Hypothalamus (tissue), 51 donors: ENCODE results near the gene RGMA.
"Not testable (repeated sequence)": the region's sequence is repeated elsewhere in the genome, so short reads cannot be mapped to it uniquely, and the experiment has no call there.

Source experiments
- DNase-seq, 51 donors: peaks; one replicate each; lab custom pipeline; 2025; lab: John Stamatoyannopoulos, UW

Gene RGMA

DNA sequence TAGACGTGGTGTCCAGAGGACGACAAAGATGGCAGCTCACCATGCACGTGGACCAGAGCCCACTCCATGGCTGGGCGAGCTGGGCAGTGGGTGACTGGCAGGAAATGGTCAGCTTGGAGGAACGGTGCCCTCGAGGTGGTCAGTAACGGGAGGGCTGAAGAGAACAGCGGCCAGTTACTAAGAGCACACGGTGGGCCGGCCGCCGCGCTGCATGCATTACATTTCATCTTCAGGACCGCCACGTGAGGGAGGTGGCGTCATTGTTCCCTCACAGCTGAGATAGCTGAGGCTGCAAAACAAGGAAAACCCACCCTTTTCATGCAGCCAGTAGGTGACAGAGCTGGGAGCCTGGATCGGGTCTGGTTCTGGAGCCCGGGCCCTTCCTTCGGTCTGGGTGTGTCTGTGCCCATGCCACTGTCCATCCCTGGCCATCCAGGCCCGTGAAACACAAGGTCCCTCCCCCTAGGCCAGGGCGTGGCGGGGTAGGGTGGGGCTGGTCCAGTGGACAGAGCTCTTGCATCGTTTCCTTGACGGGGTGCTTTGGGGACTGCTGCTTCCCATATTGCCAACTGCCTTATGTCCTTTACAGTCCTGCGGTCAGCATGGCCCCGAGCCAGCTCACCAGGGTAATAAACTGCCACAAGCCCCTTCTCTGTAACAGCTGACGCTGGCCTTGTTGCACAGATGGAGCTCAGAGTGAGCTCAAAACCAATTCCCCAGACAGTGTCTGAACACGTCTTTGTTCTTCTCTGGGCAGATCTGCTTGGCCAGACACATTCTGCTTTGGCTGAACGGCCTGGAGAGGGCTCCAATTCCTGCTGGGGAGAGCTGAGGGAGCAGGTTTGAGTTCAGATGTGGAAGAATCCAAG, 51.8 kb downstream of the RGMA start:
- peak in 36 of 51 donors; percentile 17 to 78 (median 52) for DNase-seq

GRCh38 chr15:93035953-93036810, 52.8 kb downstream of the RGMA start:
- DNase-seq: peak in 1 of 51 donors; percentile 26

DNA sequence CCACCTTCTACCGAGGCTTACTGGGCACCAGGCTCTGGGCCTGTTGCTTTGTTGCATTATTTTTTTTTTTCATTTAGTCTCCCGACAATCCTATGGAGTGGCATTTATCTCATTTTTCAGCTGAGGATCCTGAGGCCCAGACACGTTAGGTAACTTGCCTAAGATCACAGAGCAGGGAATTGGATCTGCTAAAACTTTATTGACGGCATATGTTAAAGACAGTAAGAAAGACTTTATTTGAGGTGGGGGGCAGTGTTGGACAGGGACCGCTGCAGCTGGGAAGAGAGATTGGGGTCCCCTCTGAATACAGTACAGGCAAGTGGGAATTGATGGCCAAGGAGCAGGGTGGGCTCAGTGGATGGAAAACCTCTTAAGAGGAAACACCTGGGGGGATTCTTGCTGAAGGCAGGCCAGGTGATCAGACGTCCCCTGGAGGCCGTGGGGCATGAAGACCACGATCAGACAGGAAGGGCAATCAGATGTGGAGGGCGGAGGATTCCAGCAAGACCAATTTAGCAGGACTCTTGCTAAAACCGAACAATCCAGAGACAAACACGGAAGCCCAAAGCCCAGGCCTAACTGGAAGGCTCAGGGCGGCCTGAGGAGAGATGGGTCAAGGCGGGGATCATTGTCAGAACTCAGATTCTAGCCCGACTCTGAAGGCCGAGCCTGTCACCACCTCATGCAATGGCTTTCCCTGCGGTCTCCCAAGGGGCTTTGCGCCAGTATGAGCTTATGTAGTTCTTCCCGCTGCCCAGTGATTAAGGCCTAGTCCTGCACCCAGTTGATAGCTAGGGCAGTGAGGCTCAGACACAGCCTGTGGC, 53.7 kb downstream of the RGMA start:
- no peak for DNase-seq

GRCh38 chr15:93034512-93034911, 54.5 kb downstream of the RGMA start:
- no peak for DNase-seq

DNA sequence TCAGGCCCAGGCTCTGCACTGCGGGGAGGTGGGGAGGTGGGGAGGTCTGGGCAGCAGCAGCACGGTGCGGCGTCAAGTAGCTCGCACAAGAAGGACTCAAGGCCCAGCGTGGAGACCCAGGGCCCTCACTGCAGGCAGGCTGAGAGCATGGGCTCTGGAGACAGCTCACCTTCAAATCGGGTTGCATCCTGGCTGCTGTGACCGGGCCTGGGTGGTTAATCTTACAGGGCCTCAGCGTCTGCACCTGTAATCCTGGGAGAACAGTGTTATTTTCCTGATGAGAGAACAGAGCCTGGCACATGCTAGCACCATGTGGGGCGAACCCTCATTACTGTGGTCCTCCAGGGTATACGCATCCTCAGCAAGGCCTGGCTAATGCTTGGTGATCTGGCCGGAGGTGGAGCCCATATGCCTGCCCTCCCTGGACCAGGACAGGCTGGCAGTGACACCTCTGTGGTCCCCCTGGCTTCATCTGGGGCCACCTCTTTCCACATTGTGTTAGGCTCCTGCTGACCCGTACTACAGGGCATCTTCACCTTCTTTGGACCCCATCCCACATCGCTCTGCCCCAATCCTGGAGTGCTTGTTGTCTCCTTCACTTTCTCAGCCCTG, 55.5 kb downstream of the RGMA start:
- no peak for DNase-seq

DNA sequence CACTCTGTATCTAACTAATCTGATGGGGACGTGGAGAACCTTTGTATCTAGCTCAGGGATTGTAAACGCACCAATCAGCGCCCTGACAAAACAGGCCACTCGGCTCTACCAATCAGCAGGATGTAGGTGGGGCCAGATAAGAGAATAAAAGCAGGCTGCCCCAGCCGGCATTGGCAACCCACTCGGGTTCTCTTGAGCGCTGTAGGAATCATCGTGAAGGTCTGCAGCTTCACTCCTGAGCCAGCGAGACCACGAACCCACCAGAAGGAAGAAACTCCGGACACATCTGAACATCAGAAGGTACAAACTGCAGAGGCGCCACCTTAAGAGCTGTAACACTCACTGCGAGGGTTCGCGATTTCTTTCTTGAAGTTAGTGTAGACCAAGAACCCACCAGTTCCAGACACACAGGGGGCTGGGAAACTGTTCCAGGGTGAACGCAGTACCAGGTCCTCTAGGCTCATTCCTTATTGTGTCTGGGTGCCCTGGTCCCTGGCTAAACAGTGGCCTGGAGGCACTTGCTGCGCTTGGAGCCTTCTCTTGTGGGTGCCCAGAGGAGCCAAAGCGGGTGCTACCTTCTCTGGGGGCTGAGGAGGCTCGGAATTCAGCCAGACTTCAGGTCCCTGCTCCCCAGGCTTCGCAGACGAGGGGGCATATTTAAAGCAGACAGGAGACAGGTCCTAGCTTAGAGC, 56.4 kb downstream of the RGMA start:
- DNase-seq: not testable (repeated sequence)

DNA sequence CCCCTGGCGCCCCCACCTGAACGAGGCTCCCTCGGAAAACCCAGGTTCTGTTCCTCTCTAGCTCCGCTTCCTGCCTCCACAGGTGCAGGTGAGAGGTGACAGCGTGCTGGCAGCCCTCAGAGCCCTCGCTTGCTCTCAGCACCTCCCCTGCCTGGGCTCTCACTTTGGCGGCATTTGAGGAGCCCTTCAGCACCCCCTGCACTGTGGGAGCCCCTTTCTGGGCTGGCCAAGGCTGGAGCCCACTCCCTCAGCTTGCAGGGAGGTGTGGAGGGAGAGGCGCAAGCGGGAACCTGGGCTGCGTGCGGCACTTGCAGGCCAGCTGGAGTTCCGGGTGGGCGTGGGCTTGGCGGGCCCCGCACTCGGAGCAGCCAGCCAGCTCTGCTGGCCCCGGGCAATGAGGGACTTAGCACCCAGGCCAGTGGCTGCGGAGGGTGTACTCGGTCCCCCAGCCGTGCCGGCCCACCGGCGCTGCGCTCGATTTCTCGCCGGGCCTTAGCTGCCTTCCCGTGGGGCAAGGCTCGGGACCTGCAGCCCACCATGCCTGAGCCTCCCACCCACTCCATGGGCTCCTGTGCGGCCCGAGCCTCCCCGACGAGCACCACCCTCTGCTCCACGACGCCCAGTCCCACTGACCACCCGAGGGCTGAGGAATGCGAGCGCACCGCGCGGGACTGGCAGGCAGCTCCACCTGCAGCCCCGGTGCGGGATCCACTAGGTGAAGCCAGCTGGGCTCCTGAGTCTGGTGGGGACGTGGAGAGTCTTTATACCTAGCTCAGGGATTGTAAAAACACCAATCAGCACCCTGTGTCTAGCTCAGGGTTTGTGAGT, 57.2 kb downstream of the RGMA start:
- DNase-seq: not testable (repeated sequence)

DNA sequence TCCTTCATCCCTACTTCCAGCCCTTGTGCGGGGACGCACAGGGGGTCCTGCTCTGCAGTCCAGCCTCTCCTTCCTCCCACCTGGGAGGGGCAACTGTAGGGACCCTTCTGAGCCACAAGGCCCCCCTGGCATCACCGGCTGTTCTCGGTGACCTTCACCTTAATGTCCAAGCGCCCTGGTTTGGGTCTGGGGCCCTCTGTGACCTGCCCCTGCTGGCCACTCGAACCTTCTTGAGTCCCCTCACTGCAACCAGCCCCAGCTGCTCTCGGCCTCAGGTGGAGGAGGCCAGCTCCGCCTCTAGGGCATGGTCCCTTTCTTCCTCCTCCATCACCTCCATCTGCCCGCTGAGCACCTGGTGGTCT, 57.9 kb downstream of the RGMA start:
- no peak for DNase-seq

DNA sequence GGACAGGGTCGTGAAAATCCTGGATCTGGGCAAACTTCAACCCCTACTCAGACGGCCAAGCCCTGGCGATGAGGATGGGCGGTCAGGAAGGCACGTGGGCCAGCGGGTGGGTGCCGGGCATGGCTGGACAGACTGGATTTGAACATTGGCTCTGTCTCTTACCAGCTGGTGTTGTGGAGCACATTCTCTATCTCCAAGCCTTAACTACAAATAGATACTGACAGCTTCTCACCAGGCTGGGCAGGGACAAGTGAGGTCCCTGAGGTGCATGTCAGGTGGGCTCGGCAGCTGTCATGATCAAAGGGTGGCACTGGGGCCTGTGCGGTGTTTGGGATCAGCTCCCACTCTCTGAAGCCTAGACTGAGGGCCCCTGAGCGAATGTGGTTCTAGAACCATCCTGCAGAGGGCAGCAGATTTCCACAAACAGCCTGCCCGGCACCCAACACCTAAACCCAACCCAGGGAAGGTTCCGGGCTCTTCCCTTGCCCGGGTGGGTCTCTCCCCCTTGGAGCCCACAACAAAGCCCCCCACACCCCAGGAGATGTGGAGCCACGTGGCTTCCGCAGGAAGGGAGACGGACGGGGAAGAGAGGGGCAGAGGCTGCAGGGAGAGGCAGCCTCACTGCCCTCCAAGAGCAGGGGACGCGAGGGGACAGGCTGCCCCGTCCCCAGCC, 58.4 kb downstream of the RGMA start:
- DNase-seq: peak in 46 of 51 donors; percentile 16 to 83 (median 54)

DNA sequence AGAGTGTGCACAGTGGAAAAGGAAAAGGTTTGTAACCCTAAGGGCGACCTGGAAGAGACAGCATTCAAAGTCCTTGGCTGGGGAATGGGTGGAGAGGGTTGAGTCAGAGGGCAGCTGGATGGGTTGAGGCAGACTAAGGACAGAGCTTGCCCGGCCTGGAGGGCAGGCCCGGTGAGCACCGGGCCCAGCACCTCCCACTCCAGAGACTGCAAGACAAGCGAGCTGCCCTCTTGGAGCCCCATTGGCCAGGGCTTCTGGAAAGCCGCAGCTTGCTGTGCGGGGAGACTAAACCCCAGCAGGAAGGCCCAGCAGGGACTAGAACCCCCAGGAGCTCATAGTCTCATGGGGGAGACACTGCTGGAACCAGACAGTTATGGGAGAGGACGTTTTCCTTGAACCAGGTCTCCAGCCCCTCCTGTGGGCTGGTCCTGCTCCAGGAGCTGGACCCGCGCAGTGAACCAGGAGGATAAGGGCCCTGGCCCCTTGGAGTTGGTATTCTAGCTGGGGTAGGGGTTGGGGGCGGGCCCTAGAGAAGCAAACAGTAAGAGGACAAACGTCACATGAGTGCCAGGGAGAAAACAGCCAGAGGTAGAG, 59.1 kb downstream of the RGMA start:
- peak in 1 of 51 donors; percentile 31 for DNase-seq

- no peak for DNase-seq
Observed at GRCh38 chr15:93029214-93029835, 59.7 kb downstream of the RGMA start.

GRCh38 chr15:93028632-93029213, 60.3 kb downstream of the RGMA start:
- DNase-seq: peak in 41 of 51 donors; percentile 22 to 92 (median 72)

DNA sequence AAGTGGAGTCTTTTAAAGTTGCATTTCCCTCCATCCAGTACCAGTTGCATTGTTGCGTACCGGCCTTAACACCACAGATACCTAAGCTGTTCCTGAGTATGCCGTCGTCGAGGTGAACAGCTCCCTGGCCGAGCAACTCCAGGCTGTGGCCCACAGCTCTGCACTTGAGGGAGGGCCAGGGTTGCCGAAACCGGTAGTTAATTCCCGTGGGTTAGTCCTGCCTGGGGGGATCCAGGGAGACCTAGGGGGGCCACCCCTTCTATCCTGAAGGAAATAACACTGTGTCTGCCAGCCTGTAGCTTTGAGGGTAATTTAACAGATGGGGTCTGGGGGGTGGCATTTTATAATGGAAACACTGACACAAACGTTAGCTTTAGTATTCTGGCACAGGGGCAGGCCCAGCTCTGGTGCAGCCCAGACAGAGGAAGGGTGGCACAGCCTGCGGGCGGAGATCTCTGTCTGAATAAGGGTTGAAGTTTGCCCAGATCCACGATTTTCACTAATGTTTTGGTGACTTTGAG, 60.8 kb downstream of the RGMA start:
- DNase-seq: no peak

GRCh38 chr15:93027413-93027812, 61.6 kb downstream of the RGMA start:
- DNase-seq: no peak

- DNase-seq: no peak
Observed at GRCh38 chr15:93026380-93026817, 62.6 kb downstream of the RGMA start.

- DNase-seq: no peak
Observed at GRCh38 chr15:93025625-93025982, 63.4 kb downstream of the RGMA start.
